Retinal pigment epithelial cell (primary cell): ENCODE data around the gene NDEL1.

Experiments
- DNase-seq: peaks from one replicate; pipeline ENCODE4 v3.0.0-alpha.2; 2010; ENCODE audit warnings: low read depth
- H3K4me3 ChIP-seq: 2 replicates; pipeline ENCODE4 v1.5.1; 2011; ENCODE audit warnings: mild to moderate bottlenecking, low read length, control low read depth, moderate library complexity
- CTCF ChIP-seq: conservative IDR thresholded peaks from 2 replicates; pipeline ENCODE4 v1.5.1; 2011; ENCODE audit warnings: low read depth, low read length, control low read depth, inconsistent platforms

The NDEL1 gene

GRCh38 chr17:8476741-8477140 is 41.1 kb downstream of the NDEL1 start:
- no peak for TF ChIP-seq CTCF
- DNase-seq: no peak
- H3K4me3 ChIP-seq: no peak overlapping the region

- no peak overlapping the region for H3K4me3 ChIP-seq
- no peak for DNase-seq
- TF ChIP-seq CTCF: no peak
Observed at GRCh38 chr17:8477171-8477570, 41.5 kb downstream of the NDEL1 start.

GRCh38 chr17:8477715-8478441 is 42.2 kb downstream of the NDEL1 start:
- DNase-seq: no peak
- H3K4me3 ChIP-seq: no peak overlapping the region
- TF ChIP-seq CTCF: no peak

- no peak overlapping the region for H3K4me3 ChIP-seq
- DNase-seq: no peak
- TF ChIP-seq CTCF: no peak
Observed at GRCh38 chr17:8479431-8479947, 43.8 kb downstream of the NDEL1 start.

GRCh38 chr17:8480011-8480976 is 44.6 kb downstream of the NDEL1 start:
- DNase-seq: no peak
- no peak overlapping the region for H3K4me3 ChIP-seq
- no peak for TF ChIP-seq CTCF

GRCh38 chr17:8481089-8481488 is 45.4 kb downstream of the NDEL1 start:
- DNase-seq: no peak
- no peak overlapping the region for H3K4me3 ChIP-seq
- no peak for TF ChIP-seq CTCF
